ENCODE data around the gene SNTA1.

Gene SNTA1

DNA sequence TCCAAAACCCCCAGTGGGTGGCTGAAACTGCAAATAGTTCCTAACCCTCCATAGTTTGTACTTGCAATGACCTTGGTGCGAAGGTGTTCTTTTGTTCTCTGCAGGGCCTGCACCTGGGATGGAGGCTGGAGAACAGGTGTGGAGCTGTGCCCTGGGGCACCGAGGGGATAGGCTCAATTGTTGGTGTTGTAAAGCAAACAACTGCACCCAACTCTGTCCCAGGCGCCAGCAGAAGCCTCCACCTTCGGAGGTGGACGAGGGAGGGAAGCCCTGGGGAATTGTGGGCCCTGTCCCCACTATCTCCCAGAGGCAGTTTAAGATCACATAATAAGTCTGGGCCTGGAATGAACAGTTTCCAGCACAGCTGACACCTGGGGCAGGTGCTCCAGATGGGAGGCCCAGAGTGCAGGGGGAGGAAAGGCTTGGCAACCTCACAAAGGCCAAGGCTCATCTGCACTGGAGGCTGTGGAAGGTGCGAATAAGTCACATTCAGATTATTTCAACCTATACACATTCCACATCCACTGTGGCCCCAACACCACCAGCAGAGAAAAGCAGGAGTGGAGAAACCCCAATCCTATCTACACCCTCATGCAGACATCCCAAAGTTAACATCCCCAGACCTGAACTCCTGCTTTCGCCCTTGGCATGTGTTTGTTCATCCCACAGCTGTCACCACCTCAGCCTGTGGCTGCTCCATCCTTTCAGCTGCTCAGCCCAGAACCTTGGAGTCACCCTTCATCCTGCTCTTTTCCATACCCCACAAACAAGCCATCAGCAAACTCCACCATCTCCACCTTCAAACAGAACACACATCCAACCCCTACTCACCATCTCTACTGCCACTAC, 34.0 kb upstream of the SNTA1 start:
- TF ChIP-seq CTCF (IDR thresholded peaks at IDR 0.05; ENCODE audit: low read length) (no peak), EZH2 (IDR thresholded peaks at IDR 0.05; ENCODE audit: borderline replicate concordance, low read length) (no peak)
- peaks cover 14% of the 10 kb centered on the region for H3K4me1 ChIP-seq (ENCODE audit: insufficient read depth, low read length, severe bottlenecking)
- no peak overlapping the region for H3K4me2 ChIP-seq (ENCODE audit: low read length)

GRCh38 chr20:33475381-33476152, 32.0 kb upstream of the SNTA1 start:
- Histone ChIP-seq H3K27me3 (ENCODE audit: insufficient read depth, low read length) (no peaks in the 10 kb centered on the region), H3K9ac (ENCODE audit: low read length) (no peak overlapping the region), H3K79me2 (ENCODE audit: insufficient read depth, low read length) (no peaks in the 10 kb centered on the region), H3K4me2 (ENCODE audit: low read length) (peak overlapping the region; percentile 33; the same call in 1 of the 2 replicates), H3K27ac (ENCODE audit: low read depth, low read length, poor library complexity, severe bottlenecking) (no peak overlapping the region), H3F3A (ENCODE audit: insufficient read depth, low read length) (no peaks in the 10 kb centered on the region), H3K36me3 (ENCODE audit: insufficient read depth, low read length) (no peaks in the 10 kb centered on the region), H2AFZ (ENCODE audit: low read length) (no peak overlapping the region), H3K4me1 (ENCODE audit: insufficient read depth, low read length, severe bottlenecking) (peaks cover 14% of the 10 kb centered on the region), H4K20me1 (ENCODE audit: insufficient read depth, low read length) (no peaks in the 10 kb centered on the region), H3K9me2 (ENCODE audit: low read depth, low read length) (no peaks in the 10 kb centered on the region), H3K9me3 (ENCODE audit: low read length) (no peaks in the 10 kb centered on the region), H3K4me3 (ENCODE audit: low read depth, low read length, poor library complexity, severe bottlenecking) (no peak overlapping the region)
- no peak for TF ChIP-seq CTCF (IDR thresholded peaks at IDR 0.05; ENCODE audit: low read length)
- TF ChIP-seq EZH2 (IDR thresholded peaks at IDR 0.05; ENCODE audit: borderline replicate concordance, low read length) = no peak

More for the DNA sequence above, 34.0 kb upstream of the SNTA1 start:
- no peak overlapping the region for H3K9ac ChIP-seq (ENCODE audit: low read length)
- no peaks in the 10 kb centered on the region for H3K36me3 ChIP-seq (ENCODE audit: insufficient read depth, low read length)
- H2AFZ ChIP-seq (ENCODE audit: low read length) = no peak overlapping the region
- H4K20me1 ChIP-seq (ENCODE audit: insufficient read depth, low read length) = no peaks in the 10 kb centered on the region
- H3F3A ChIP-seq (ENCODE audit: insufficient read depth, low read length) = no peaks in the 10 kb centered on the region
- no peak overlapping the region for H3K27ac ChIP-seq (ENCODE audit: low read depth, low read length, poor library complexity, severe bottlenecking)
- H3K9me2 ChIP-seq (ENCODE audit: low read depth, low read length) = no peaks in the 10 kb centered on the region
- H3K4me3 ChIP-seq (ENCODE audit: low read depth, low read length, poor library complexity, severe bottlenecking) = no peak overlapping the region
- no peaks in the 10 kb centered on the region for H3K27me3 ChIP-seq (ENCODE audit: insufficient read depth, low read length)
- H3K9me3 ChIP-seq (ENCODE audit: low read length) = no peaks in the 10 kb centered on the region
- H3K79me2 ChIP-seq (ENCODE audit: insufficient read depth, low read length) = no peaks in the 10 kb centered on the region

DNA sequence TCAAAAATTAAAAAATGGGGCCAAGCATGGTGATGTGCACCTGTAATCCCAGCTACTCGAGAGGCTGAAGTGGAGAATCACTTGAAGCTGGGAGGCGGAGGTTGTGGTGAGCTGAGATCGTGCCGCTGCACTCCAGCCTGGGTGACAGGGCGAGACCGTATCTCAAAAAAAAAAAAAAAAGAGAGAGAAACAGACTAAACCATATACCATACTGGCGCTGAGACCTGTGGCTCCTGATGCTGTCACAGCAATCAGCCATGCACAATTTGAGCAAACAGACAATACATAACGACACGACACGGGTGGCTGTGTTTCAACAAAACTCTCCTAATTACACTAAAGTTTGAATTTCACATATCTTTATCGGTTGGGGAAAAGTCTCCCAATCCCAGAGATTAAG, 31.4 kb upstream of the SNTA1 start:
- Histone ChIP-seq H3K9me2 (ENCODE audit: low read depth, low read length) (no peaks in the 10 kb centered on the region), H3K27ac (ENCODE audit: low read depth, low read length, poor library complexity, severe bottlenecking) (no peak overlapping the region), H3K79me2 (ENCODE audit: insufficient read depth, low read length) (no peaks in the 10 kb centered on the region), H3K9ac (ENCODE audit: low read length) (no peak overlapping the region), H4K20me1 (ENCODE audit: insufficient read depth, low read length) (no peaks in the 10 kb centered on the region), H2AFZ (ENCODE audit: low read length) (no peak overlapping the region), H3K4me3 (ENCODE audit: low read depth, low read length, poor library complexity, severe bottlenecking) (no peak overlapping the region), H3F3A (ENCODE audit: insufficient read depth, low read length) (no peaks in the 10 kb centered on the region), H3K9me3 (ENCODE audit: low read length) (no peaks in the 10 kb centered on the region), H3K27me3 (ENCODE audit: insufficient read depth, low read length) (no peaks in the 10 kb centered on the region), H3K4me1 (ENCODE audit: insufficient read depth, low read length, severe bottlenecking) (peaks cover 14% of the 10 kb centered on the region), H3K4me2 (ENCODE audit: low read length) (peak overlapping the region; percentile 33; the same call in 1 of the 2 replicates), H3K36me3 (ENCODE audit: insufficient read depth, low read length) (no peaks in the 10 kb centered on the region)
- TF ChIP-seq EZH2 (IDR thresholded peaks at IDR 0.05; ENCODE audit: borderline replicate concordance, low read length) = no peak
- no peak for TF ChIP-seq CTCF (IDR thresholded peaks at IDR 0.05; ENCODE audit: low read length)
